Endothelial cell of umbilical vein (primary cell): Measurements from ENCODE around the gene GSN. TPM values are rescaled to one million over a fixed set of nuclear protein-coding genes. Genes with fewer than 3 reads are reported as not detected.

Experiments
- BruUV-seq: library from RNA; stranded (reverse); fragments of 400-500 nt; replicated peaks from 2 replicates; lab custom pipeline; 2021; lab: Mats Ljungman, UMichigan
- CTCF ChIA-PET: fragments of 300-600, 350-600 bp; sonication (Branson Sonifier 250); formaldehyde crosslinking; loops from one replicate; lab custom pipeline; 2021; ENCODE audit warnings: antibody characterized with exemption, inconsistent platforms; lab: Charles Lee
- POLR2A ChIA-PET: fragments of 300-600, 350-600 bp; sonication (Branson Sonifier 250); formaldehyde crosslinking; loops from one replicate; lab custom pipeline; 2021; ENCODE audit warnings: antibody characterized with exemption, inconsistent platforms; lab: Charles Lee
- DNase-seq: peaks from one replicate; pipeline ENCODE4 v3.0.0-alpha.2; 2011; ENCODE audit warnings: low read depth, low spot score
- FAIRE-seq: peaks from 2 replicates; lab custom pipeline; 2011; peaks lifted over from hg19 to GRCh38; lab: Jason Lieb, UNC
- H2AFZ ChIP-seq: 2 replicates; pipeline ENCODE4 v1.6.0; 2012; ENCODE audit warnings: low read depth, low read length, control low read depth, inconsistent platforms
- H3K27ac ChIP-seq: 2 replicates; pipeline ENCODE4 v1.5.1; 2011; ENCODE audit warnings: low read depth, mild to moderate bottlenecking, control low read depth, low read length, moderate library complexity; ENCODE audit not compliant: insufficient read depth
- H3K27me3 ChIP-seq, 2 experiments: 2 replicates each; pipeline versions ENCODE4 v1.6.0 to v1.6.1; 2011; ENCODE audit warnings: low read length in 2 of 2, mixed read lengths in 1 of 2; ENCODE audit not compliant: control insufficient read depth in 2 of 2, insufficient read depth in 2 of 2
- H3K36me3 ChIP-seq, 2 experiments: 2 replicates in 1 of 2; 3 replicates in 1 of 2; pipeline ENCODE4 v1.5.1; 2011; ENCODE audit warnings: low read length in 2 of 2, mild to moderate bottlenecking in 1 of 2, moderate library complexity in 1 of 2; ENCODE audit not compliant: control insufficient read depth in 2 of 2, insufficient read depth in 2 of 2; ENCODE audit errors: extremely low read depth in 1 of 2
- H3K4me1 ChIP-seq: 3 replicates; pipeline ENCODE4 v1.5.1; 2011; ENCODE audit warnings: mild to moderate bottlenecking, low read length; ENCODE audit not compliant: control insufficient read depth, insufficient read depth; ENCODE audit errors: extremely low read depth
- H3K4me2 ChIP-seq: 2 replicates; pipeline ENCODE4 v1.6.1; 2011; ENCODE audit warnings: low read length, control low read depth, mixed read lengths; ENCODE audit not compliant: insufficient read depth
- H3K4me3 ChIP-seq, 3 experiments: fragments of 200-600 bp in 1 of 3; sonication (generic), shearing (Covaris generic) in 1 of 3; replicated peaks in 1 of 3; 2 replicates each; pipeline ENCODE4 v1.5.1; 2011 to 2016; ENCODE audit warnings: control low read depth in 3 of 3, low read length in 3 of 3, mild to moderate bottlenecking in 2 of 3, inconsistent platforms in 1 of 3, low read depth in 1 of 3, moderate library complexity in 1 of 3; ENCODE audit not compliant: insufficient read depth in 1 of 3
- H3K79me2 ChIP-seq: 2 replicates; pipeline ENCODE4 v1.6.0; 2012; ENCODE audit warnings: low read length, inconsistent platforms; ENCODE audit not compliant: control insufficient read depth, insufficient read depth
- H3K9ac ChIP-seq: replicated peaks from 2 replicates; pipeline ENCODE3; 2011; ENCODE audit warnings: low read length, control low read depth; ENCODE audit not compliant: insufficient read depth; ENCODE audit errors: extremely low read depth
- H3K9me1 ChIP-seq: replicated peaks from 3 replicates; pipeline ENCODE4 v1.6.0; 2011; ENCODE audit warnings: mild to moderate bottlenecking, low read length; ENCODE audit not compliant: control insufficient read depth, insufficient read depth; ENCODE audit errors: extremely low read depth
- H3K9me3 ChIP-seq: replicated peaks from 2 replicates; pipeline ENCODE4 v1.5.1; 2012; ENCODE audit warnings: low read length, inconsistent platforms; ENCODE audit not compliant: control insufficient read depth, insufficient read depth
- H4K20me1 ChIP-seq: replicated peaks from 2 replicates; pipeline ENCODE3; 2011; ENCODE audit warnings: mild to moderate bottlenecking, low read length; ENCODE audit not compliant: control insufficient read depth, insufficient read depth; ENCODE audit errors: extremely low read depth
- EZH2 ChIP-seq: IDR thresholded peaks from 2 replicates; pipeline ENCODE4 v1.6.1; 2012; ENCODE audit warnings: borderline replicate concordance, low read depth, mild to moderate bottlenecking, moderate library complexity, low read length, inconsistent platforms; ENCODE audit not compliant: severe bottlenecking
- FOS ChIP-seq: IDR thresholded peaks from 2 replicates; pipeline ENCODE4 v1.6.1; 2011; ENCODE audit warnings: mild to moderate bottlenecking, low read length, moderate library complexity, borderline replicate concordance; ENCODE audit not compliant: insufficient read depth
- GATA2 ChIP-seq: IDR thresholded peaks from 2 replicates; pipeline ENCODE4 v1.7.0; 2011; ENCODE audit warnings: low read depth, mild to moderate bottlenecking, moderate library complexity, mixed read lengths, low read length; ENCODE audit not compliant: insufficient read length, insufficient read depth
- JUN ChIP-seq: IDR thresholded peaks from 2 replicates; pipeline ENCODE4 v1.6.1; 2011; ENCODE audit warnings: borderline replicate concordance, low read depth; ENCODE audit not compliant: insufficient read length, insufficient read depth
- MYC ChIP-seq: IDR thresholded peaks from one replicate; pipeline ENCODE4 v1.6.1; 2011; ENCODE audit warnings: mild to moderate bottlenecking, low read depth, low read length
- POLR2A ChIP-seq: IDR thresholded peaks from 2 replicates; pipeline ENCODE4 v1.6.1; 2012; ENCODE audit warnings: low read depth, mild to moderate bottlenecking, control low read depth, low read length
- POLR2AphosphoS5 ChIP-seq: IDR thresholded peaks from 2 replicates; pipeline ENCODE4 v1.6.1; 2012; ENCODE audit warnings: low read depth, mild to moderate bottlenecking, control low read depth, low read length, moderate library complexity; ENCODE audit not compliant: insufficient read depth
- dilution Hi-C: fragments of 300-500 bp; cut with MboI; formaldehyde crosslinking; loops from one replicate; pipeline ENCODE4 v1.15.0; 2019; ENCODE audit warnings: low sequenced_read_pairs; ENCODE audit not compliant: extremely low pct_ligation_motif_present
- intact Hi-C: fragments of 100-400 bp; cut with micrococcal nuclease; formaldehyde crosslinking; loops from one replicate; pipeline ENCODE4 v1.10.0; 2022
- polyA plus RNA-seq, 4 experiments: library from polyadenylated mRNA; depleted of rRNA in 3 of 4; stranded (reverse) in 3 of 4; unstranded in 1 of 4; fragments of >200 nt; gene quantifications; 2 replicates each; pipeline versions ENCODE4 v1.2.1 to v1.2.3, GENCODE V29; 2011 to 2012; ENCODE audit warnings: missing spikeins in 1 of 4
- total RNA-seq: library from RNA; stranded (reverse); gene quantifications from 2 replicates; pipeline ENCODE4 v1.2.3, GENCODE V29; 2021
- TF ChIP-seq, protein P1 (sequence below), 2 donors: IDR thresholded peaks; 1 replicate in 1 of 2; 2 replicates in 1 of 2; pipeline ENCODE4 v1.5.1; 2011; ENCODE audit warnings: low read length in 2 of 2, mild to moderate bottlenecking in 2 of 2, moderate library complexity in 2 of 2, control low read depth in 1 of 2, inconsistent platforms in 1 of 2, low read depth in 1 of 2; ENCODE audit not compliant: insufficient read depth in 1 of 2; ENCODE audit errors: extremely low read depth in 1 of 2
- TF ChIP-seq, protein P2 (sequence below): IDR thresholded peaks from 2 replicates; pipeline ENCODE4 v1.6.1; 2011; ENCODE audit not compliant: insufficient read depth, insufficient read length

GSN gene
- total and polyA plus RNA-seq, 2 donors (not counting 3 experiments of a cell fraction or from before 2014, with no cell fraction given): 130 to 232 TPM

DNA sequence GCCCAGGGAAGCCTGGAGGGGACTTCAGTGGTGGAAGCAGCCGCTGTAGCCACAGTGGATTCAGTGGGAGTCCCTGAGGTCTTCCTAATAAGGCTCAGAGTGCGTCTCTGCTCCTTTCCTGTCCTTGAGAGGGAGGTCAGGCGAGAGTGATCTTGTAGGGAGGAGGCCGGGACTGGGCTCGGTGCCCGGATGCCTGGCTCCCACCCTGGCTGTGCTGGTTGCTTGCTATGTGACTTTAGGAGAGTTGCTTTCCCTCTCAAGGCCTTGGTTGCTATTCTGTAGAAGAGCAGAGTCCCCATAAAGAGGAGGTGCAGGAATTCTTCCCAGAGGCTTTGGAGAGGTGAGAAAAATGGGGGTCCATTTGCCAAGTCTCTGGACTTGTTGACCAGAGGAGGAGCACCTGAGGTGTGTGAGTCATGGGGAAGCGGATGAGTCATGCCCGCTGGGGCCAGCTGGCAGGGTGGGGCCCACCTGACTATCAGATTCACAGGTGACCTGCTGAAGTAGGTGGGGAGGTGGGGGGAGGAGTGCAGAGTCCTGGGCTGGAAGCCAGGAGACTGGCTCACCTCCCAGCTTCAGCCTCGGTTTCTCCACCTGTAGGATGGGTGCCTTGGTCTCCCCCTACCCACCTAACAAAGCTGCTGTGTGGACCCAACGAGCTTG is 13.8 kb downstream of the GSN start:
- no peaks in the 10 kb centered on the region for H3K79me2 ChIP-seq

DNA sequence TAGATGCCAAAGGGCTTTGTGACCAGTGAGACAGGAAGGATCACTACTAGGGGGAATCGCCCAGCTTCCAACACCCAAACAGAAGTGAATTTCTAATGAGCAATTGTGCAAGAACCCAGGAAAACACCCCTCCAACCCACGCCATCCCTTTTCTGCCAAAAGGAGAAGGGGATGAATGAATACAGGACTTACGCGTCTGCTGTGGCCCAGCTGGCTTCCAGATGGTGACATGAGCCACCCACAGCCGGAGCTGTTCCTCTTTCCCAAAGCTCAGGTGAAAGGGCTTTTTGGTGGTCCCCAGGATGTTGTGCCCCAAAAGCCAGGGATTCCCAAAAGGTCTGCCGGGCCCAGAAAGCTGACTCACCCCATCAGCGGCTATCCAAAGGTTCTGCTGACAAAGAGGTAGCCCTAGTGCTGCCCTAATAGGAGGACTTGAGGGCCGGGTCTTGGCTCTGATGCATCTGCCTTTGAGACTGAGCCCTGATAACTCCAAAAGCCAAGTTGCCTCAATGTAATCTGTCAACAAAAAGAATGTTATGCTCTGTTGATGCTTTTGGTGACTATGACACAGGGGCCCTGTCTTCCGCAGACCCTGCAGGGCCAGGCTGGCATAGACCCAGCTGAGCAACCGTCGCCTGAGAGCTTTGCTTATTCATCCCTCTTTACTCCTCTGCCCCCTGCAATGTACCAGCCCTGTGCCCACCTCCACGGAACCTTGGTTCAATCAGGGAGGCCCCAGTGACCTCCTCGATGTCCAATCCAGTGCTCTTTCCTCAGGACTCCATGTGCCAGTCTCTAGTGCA is 14.5 kb downstream of the GSN start:
- intact Hi-C loops (loop anchor here (10.0 kb wide), 1 partner anchor 1542 kb away; the partner anchor contains the start of gene PDCL), dilution Hi-C loops (no loop called here)
- Histone ChIP-seq H3K9me3 (no peaks in the 10 kb centered on the region), H3K9ac (no peak overlapping the region), H3K4me1 (peaks cover 73% of the 10 kb centered on the region), H3K36me3 (no peaks in the 10 kb centered on the region), H3K4me3 (no peak overlapping the region), H3K4me2 (no peak overlapping the region), H3K79me2 (no peaks in the 10 kb centered on the region), H2AFZ (no peak overlapping the region), H4K20me1 (no peaks in the 10 kb centered on the region), H3K27ac (peak overlapping the region; percentile 11), H3K9me1 (no peaks in the 10 kb centered on the region), H3K27me3 (no peaks in the 10 kb centered on the region)
- no TSS peak for BruUV-seq
- FAIRE-seq (peak; percentile 42), DNase-seq (no peak)
- ChIA-PET POLR2A (no interaction called here), CTCF (interaction anchor here (1.1 to 2.3 kb wide), 5 partner anchors 13 to 117 kb away, joined by 3 to 7 read pairs (median 4); partner anchors contain the start of gene GSN)
- TF ChIP-seq MYC (no peak), POLR2AphosphoS5 (no peak), GATA2 (no peak), EZH2 (no peak), FOS (no peak), JUN (no peak), POLR2A (no peak)
- TF ChIP-seq, protein P1, sequence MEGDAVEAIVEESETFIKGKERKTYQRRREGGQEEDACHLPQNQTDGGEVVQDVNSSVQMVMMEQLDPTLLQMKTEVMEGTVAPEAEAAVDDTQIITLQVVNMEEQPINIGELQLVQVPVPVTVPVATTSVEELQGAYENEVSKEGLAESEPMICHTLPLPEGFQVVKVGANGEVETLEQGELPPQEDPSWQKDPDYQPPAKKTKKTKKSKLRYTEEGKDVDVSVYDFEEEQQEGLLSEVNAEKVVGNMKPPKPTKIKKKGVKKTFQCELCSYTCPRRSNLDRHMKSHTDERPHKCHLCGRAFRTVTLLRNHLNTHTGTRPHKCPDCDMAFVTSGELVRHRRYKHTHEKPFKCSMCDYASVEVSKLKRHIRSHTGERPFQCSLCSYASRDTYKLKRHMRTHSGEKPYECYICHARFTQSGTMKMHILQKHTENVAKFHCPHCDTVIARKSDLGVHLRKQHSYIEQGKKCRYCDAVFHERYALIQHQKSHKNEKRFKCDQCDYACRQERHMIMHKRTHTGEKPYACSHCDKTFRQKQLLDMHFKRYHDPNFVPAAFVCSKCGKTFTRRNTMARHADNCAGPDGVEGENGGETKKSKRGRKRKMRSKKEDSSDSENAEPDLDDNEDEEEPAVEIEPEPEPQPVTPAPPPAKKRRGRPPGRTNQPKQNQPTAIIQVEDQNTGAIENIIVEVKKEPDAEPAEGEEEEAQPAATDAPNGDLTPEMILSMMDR (IDR thresholded peaks at IDR 0.05; ENCODE audit: extremely low read depth in 1 of 2, insufficient read depth in 1 of 2, low read depth in 1 of 2, low read length in 2 of 2): no peak
- TF ChIP-seq, protein P2, sequence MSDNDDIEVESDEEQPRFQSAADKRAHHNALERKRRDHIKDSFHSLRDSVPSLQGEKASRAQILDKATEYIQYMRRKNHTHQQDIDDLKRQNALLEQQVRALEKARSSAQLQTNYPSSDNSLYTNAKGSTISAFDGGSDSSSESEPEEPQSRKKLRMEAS: no peak

More for the DNA sequence above, 13.8 kb downstream of the GSN start:
- no peak overlapping the region for H3K4me3 ChIP-seq
- peaks cover 71% of the 10 kb centered on the region for H3K4me1 ChIP-seq
- no peak overlapping the region for H3K9ac ChIP-seq
- intact Hi-C loops (loop anchor here (10.0 kb wide), 1 partner anchor 1543 kb away; the partner anchor contains the start of gene PDCL), dilution Hi-C loops (no loop called here)
- TF ChIP-seq FOS: peak; percentile 53
- TF ChIP-seq JUN: peak; percentile 68
- TF ChIP-seq EZH2: no peak
- no peaks in the 10 kb centered on the region for H3K9me3 ChIP-seq
- no peaks in the 10 kb centered on the region for H4K20me1 ChIP-seq
- ChIA-PET CTCF (interaction anchor here (1.1 to 2.3 kb wide), 7 partner anchors 12 to 118 kb away, joined by 3 to 7 read pairs (median 4); partner anchors contain the start of gene GSN), POLR2A (no interaction called here)
- H3K27ac ChIP-seq: peak overlapping the region; percentile 29
- BruUV-seq: no TSS peak
- FAIRE-seq (peak; percentile 74), DNase-seq (peak; percentile 68)
- no peaks in the 10 kb centered on the region for H3K9me1 ChIP-seq
- H3K27me3 ChIP-seq: no peaks in the 10 kb centered on the region
- no peak overlapping the region for H2AFZ ChIP-seq
- H3K4me2 ChIP-seq: no peak overlapping the region
- H3K36me3 ChIP-seq: no peaks in the 10 kb centered on the region
